Erythroblast (primary cell): Measurements from ENCODE around the gene ZNF383.

Experiments
- GATA1 ChIP-seq: IDR thresholded peaks from 2 replicates; pipeline ENCODE4 v1.6.1; 2011; ENCODE audit warnings: low read depth, mild to moderate bottlenecking, control low read depth, low read length, moderate library complexity
- POLR2A ChIP-seq: IDR thresholded peaks from 2 replicates; pipeline ENCODE4 v1.6.1; 2011; ENCODE audit warnings: mild to moderate bottlenecking, low read length

GRCh38 chr19:37226248-37226647 is 8.2 kb downstream of the ZNF383 start:
- TF ChIP-seq POLR2A (no peak), GATA1 (no peak)
